HG03139 (cell line): ENCODE data around the gene C4BPB.
A peak's percentile ranks its signal among the peaks of the same experiment; 100 is the strongest.

Experiments used
- ATAC-seq: cut with Tn5 transposase; IDR thresholded peaks from one replicate; pipeline ENCODE4 v1.9.1; 2021; ENCODE audit not compliant: unreplicated experiment

C4BPB gene

GRCh38 chr1:207058878-207059867 lies 29.5 kb upstream of the C4BPB start:
- no peak for ATAC-seq

GRCh38 chr1:207059881-207060280 lies 28.8 kb upstream of the C4BPB start:
- no peak for ATAC-seq

- no peak for ATAC-seq
Measured at GRCh38 chr1:207060596-207060995, 28.1 kb upstream of the C4BPB start.

- no peak for ATAC-seq
Measured at GRCh38 chr1:207062058-207062457, 26.6 kb upstream of the C4BPB start.

GRCh38 chr1:207063014-207063413 lies 25.6 kb upstream of the C4BPB start:
- ATAC-seq, result no peak

GRCh38 chr1:207064561-207064960 lies 24.1 kb upstream of the C4BPB start:
- ATAC-seq, result no peak

- no peak for ATAC-seq
Measured at GRCh38 chr1:207067185-207067584, 21.5 kb upstream of the C4BPB start.

GRCh38 chr1:207067665-207068064 lies 21.0 kb upstream of the C4BPB start:
- no peak for ATAC-seq

GRCh38 chr1:207069061-207069460 lies 19.6 kb upstream of the C4BPB start:
- ATAC-seq, result no peak

- ATAC-seq, result no peak
Measured at GRCh38 chr1:207069858-207070506, 18.7 kb upstream of the C4BPB start.

- no peak for ATAC-seq
Measured at GRCh38 chr1:207070811-207071210, 17.8 kb upstream of the C4BPB start.

GRCh38 chr1:207071426-207071825 lies 17.2 kb upstream of the C4BPB start:
- ATAC-seq, result no peak

GRCh38 chr1:207072233-207072632 lies 16.4 kb upstream of the C4BPB start:
- no peak for ATAC-seq

- ATAC-seq, result no peak
Measured at GRCh38 chr1:207073906-207074820, 14.5 kb upstream of the C4BPB start.

GRCh38 chr1:207076181-207076955 lies 12.3 kb upstream of the C4BPB start:
- ATAC-seq, result no peak

- ATAC-seq, result no peak
Measured at GRCh38 chr1:207077012-207077411, 11.6 kb upstream of the C4BPB start.

- ATAC-seq, result peak; percentile 71
Measured at GRCh38 chr1:207077470-207078377, 10.9 kb upstream of the C4BPB start.

GRCh38 chr1:207078578-207079132 lies 10.0 kb upstream of the C4BPB start:
- ATAC-seq, result no peak

GRCh38 chr1:207079706-207080241 lies 8.9 kb upstream of the C4BPB start:
- no peak for ATAC-seq
